HUDEP-2 (cell line): ENCODE results near the gene RPS6KC1.
"Not testable (repeated sequence)": the region's sequence is repeated elsewhere in the genome, so short reads cannot be mapped to it uniquely, and the experiment has no call there.

Source experiments
- DNase-seq, 76 experiments: peaks; one replicate each; lab custom pipeline; 2025; ENCODE audit not compliant: unreplicated experiment in 76 of 76; lab: John Stamatoyannopoulos, UW

RPS6KC1 gene

GRCh38 chr1:213053455-213053854 lies 2.4 kb downstream of the RPS6KC1 start:
- no peak for DNase-seq

GRCh38 chr1:213054142-213054541 lies 3.1 kb downstream of the RPS6KC1 start:
- DNase-seq, result no peak

- peak in 26 of 76 experiments; percentile 9 to 62 (median 31) for DNase-seq
Measured at GRCh38 chr1:213054733-213055591, 3.9 kb downstream of the RPS6KC1 start.

- no peak for DNase-seq
Measured at GRCh38 chr1:213055767-213056166, 4.7 kb downstream of the RPS6KC1 start.

GRCh38 chr1:213057264-213058059 lies 6.4 kb downstream of the RPS6KC1 start:
- no peak for DNase-seq

GRCh38 chr1:213060836-213061235 lies 9.8 kb downstream of the RPS6KC1 start:
- no peak for DNase-seq

GRCh38 chr1:213061263-213061662 lies 10.2 kb downstream of the RPS6KC1 start:
- no peak for DNase-seq

GRCh38 chr1:213065800-213066199 lies 14.8 kb downstream of the RPS6KC1 start:
- no peak for DNase-seq

- no peak for DNase-seq
Measured at GRCh38 chr1:213066363-213066762, 15.3 kb downstream of the RPS6KC1 start.

- no peak for DNase-seq
Measured at GRCh38 chr1:213067352-213067751, 16.3 kb downstream of the RPS6KC1 start.

GRCh38 chr1:213070406-213070805 lies 19.4 kb downstream of the RPS6KC1 start:
- DNase-seq, result peak in 48 of 76 experiments; percentile 4 to 71 (median 30)

- no peak for DNase-seq
Measured at GRCh38 chr1:213075725-213076124, 24.7 kb downstream of the RPS6KC1 start.

GRCh38 chr1:213082420-213083111 lies 31.5 kb downstream of the RPS6KC1 start:
- DNase-seq, result no peak

- no peak for DNase-seq
Measured at GRCh38 chr1:213083112-213083445, 32.0 kb downstream of the RPS6KC1 start.

GRCh38 chr1:213087911-213088310 lies 36.9 kb downstream of the RPS6KC1 start:
- DNase-seq, result no peak

GRCh38 chr1:213089924-213090677 lies 39.1 kb downstream of the RPS6KC1 start:
- DNase-seq, result no peak

GRCh38 chr1:213094446-213094845 lies 43.4 kb downstream of the RPS6KC1 start:
- no peak for DNase-seq

GRCh38 chr1:213095467-213095866 lies 44.4 kb downstream of the RPS6KC1 start:
- DNase-seq, result no peak

GRCh38 chr1:213099682-213100399 lies 48.8 kb downstream of the RPS6KC1 start:
- DNase-seq, result no peak

GRCh38 chr1:213100565-213100964 lies 49.5 kb downstream of the RPS6KC1 start:
- DNase-seq, result not testable (repeated sequence)
